Activated T-helper 17 cell treated with anti-CD3 and anti-CD28 coated beads, Interleukin-2, amount 50 U/mL, for 72 hours (primary cell): ENCODE data around the gene PMEL. TPM values are rescaled to one million over a fixed set of nuclear protein-coding genes. Genes with fewer than 3 reads are reported as not detected.

ENCODE experiments used
- ATAC-seq: fragments of 150-1000 bp; cut with Tn5 transposase; replicated peaks from 2 replicates; pipeline ENCODE4 v1.10.0; 2021; ENCODE audit warnings: mild to moderate bottlenecking, moderate library complexity
- H3K27ac Mint-ChIP-seq: one replicate; pipeline ENCODE4 v1.8.0; 2022; ENCODE audit warnings: mixed read lengths
- H3K27me3 Mint-ChIP-seq: one replicate; pipeline ENCODE4 v1.8.0; 2022; ENCODE audit warnings: mixed read lengths
- H3K36me3 Mint-ChIP-seq: one replicate; pipeline ENCODE4 v1.8.0; 2022; ENCODE audit warnings: low read depth, mild to moderate bottlenecking, mixed read lengths
- H3K4me1 Mint-ChIP-seq: one replicate; pipeline ENCODE4 v1.8.0; 2022; ENCODE audit warnings: mixed read lengths
- H3K4me3 Mint-ChIP-seq: one replicate; pipeline ENCODE4 v1.8.0; 2022; ENCODE audit warnings: mild to moderate bottlenecking, mixed read lengths
- H3K9me3 Mint-ChIP-seq: one replicate; pipeline ENCODE4 v1.8.0; 2022; ENCODE audit warnings: mixed read lengths
- total RNA-seq, 2 donors: library from RNA; stranded (reverse); gene quantifications; one replicate each; pipeline ENCODE4 v1.2.3, GENCODE V29; 2022

Gene PMEL
- total RNA-seq, 2 donors from 2014 or later: 0.30 to 2.5 TPM

- peaks cover 66% of the 10 kb centered on the region for H3K4me1 Mint-ChIP-seq
- no peaks in the 10 kb centered on the region for H3K27me3 Mint-ChIP-seq
- peak overlapping the region; percentile 37 for H3K27ac Mint-ChIP-seq
- no peak for ATAC-seq
- H3K9me3 Mint-ChIP-seq: no peaks in the 10 kb centered on the region
- peaks cover 100% of the 10 kb centered on the region for H3K36me3 Mint-ChIP-seq
- no peak overlapping the region for H3K4me3 Mint-ChIP-seq
These were observed 23.8 kb downstream of the PMEL start for GRCh38 chr12:55942055-55942454.

GRCh38 chr12:55940065-55940732 is 25.6 kb downstream of the PMEL start:
- Mint-ChIP-seq H3K27me3 (no peaks in the 10 kb centered on the region), H3K4me3 (peak overlapping the region; percentile 98), H3K9me3 (no peaks in the 10 kb centered on the region), H3K36me3 (peaks cover 100% of the 10 kb centered on the region), H3K4me1 (peaks cover 69% of the 10 kb centered on the region), H3K27ac (peak overlapping the region; percentile 99)
- ATAC-seq: peak; percentile 83

GRCh38 chr12:55938826-55939501 is 26.9 kb downstream of the PMEL start:
- Mint-ChIP-seq H3K4me3 (peak overlapping the region; percentile 98), H3K9me3 (no peaks in the 10 kb centered on the region), H3K27ac (peak overlapping the region; percentile 99), H3K4me1 (peaks cover 78% of the 10 kb centered on the region), H3K36me3 (peaks cover 100% of the 10 kb centered on the region), H3K27me3 (no peaks in the 10 kb centered on the region)
- peak; percentile 42 for ATAC-seq

- H3K27ac Mint-ChIP-seq: peak overlapping the region; percentile 99
- ATAC-seq: no peak
- H3K36me3 Mint-ChIP-seq: peaks cover 100% of the 10 kb centered on the region
- no peaks in the 10 kb centered on the region for H3K27me3 Mint-ChIP-seq
- H3K4me3 Mint-ChIP-seq: peak overlapping the region; percentile 98
- H3K9me3 Mint-ChIP-seq: no peaks in the 10 kb centered on the region
- H3K4me1 Mint-ChIP-seq: peaks cover 79% of the 10 kb centered on the region
These were observed 27.9 kb downstream of the PMEL start for GRCh38 chr12:55937981-55938380.

- Mint-ChIP-seq H3K27ac (peak overlapping the region; percentile 99), H3K27me3 (no peaks in the 10 kb centered on the region), H3K9me3 (no peaks in the 10 kb centered on the region), H3K4me1 (peaks cover 68% of the 10 kb centered on the region), H3K4me3 (peak overlapping the region; percentile 98), H3K36me3 (peaks cover 100% of the 10 kb centered on the region)
- ATAC-seq: peak; percentile 43
These were observed 30.1 kb downstream of the PMEL start for GRCh38 chr12:55935738-55936151.

GRCh38 chr12:55934773-55935172 is 31.1 kb downstream of the PMEL start:
- Mint-ChIP-seq H3K4me1 (peaks cover 69% of the 10 kb centered on the region), H3K36me3 (peaks cover 91% of the 10 kb centered on the region), H3K4me3 (peak overlapping the region; percentile 98), H3K27ac (peak overlapping the region; percentile 99), H3K27me3 (no peaks in the 10 kb centered on the region), H3K9me3 (no peaks in the 10 kb centered on the region)
- no peak for ATAC-seq

- Mint-ChIP-seq H3K9me3 (no peaks in the 10 kb centered on the region), H3K36me3 (peaks cover 88% of the 10 kb centered on the region), H3K4me1 (peaks cover 70% of the 10 kb centered on the region), H3K27me3 (no peaks in the 10 kb centered on the region), H3K4me3 (peak overlapping the region; percentile 98), H3K27ac (peak overlapping the region; percentile 99)
- no peak for ATAC-seq
These were observed 31.8 kb downstream of the PMEL start for GRCh38 chr12:55933799-55934742.

- peak overlapping the region; percentile 99 for H3K27ac Mint-ChIP-seq
- ATAC-seq: no peak
- no peaks in the 10 kb centered on the region for H3K9me3 Mint-ChIP-seq
- H3K27me3 Mint-ChIP-seq: no peaks in the 10 kb centered on the region
- peaks cover 82% of the 10 kb centered on the region for H3K36me3 Mint-ChIP-seq
- H3K4me1 Mint-ChIP-seq: peaks cover 64% of the 10 kb centered on the region
- peak overlapping the region; percentile 98 for H3K4me3 Mint-ChIP-seq
These were observed 32.6 kb downstream of the PMEL start for GRCh38 chr12:55933169-55933798.

- Mint-ChIP-seq H3K27me3 (no peaks in the 10 kb centered on the region), H3K4me3 (peak overlapping the region; percentile 98), H3K27ac (peak overlapping the region; percentile 99), H3K9me3 (no peaks in the 10 kb centered on the region), H3K4me1 (peaks cover 57% of the 10 kb centered on the region), H3K36me3 (peaks cover 80% of the 10 kb centered on the region)
- no peak for ATAC-seq
These were observed 33.3 kb downstream of the PMEL start for GRCh38 chr12:55932551-55932910.

- H3K9me3 Mint-ChIP-seq: no peaks in the 10 kb centered on the region
- H3K36me3 Mint-ChIP-seq: peaks cover 79% of the 10 kb centered on the region
- H3K4me1 Mint-ChIP-seq: peaks cover 51% of the 10 kb centered on the region
- ATAC-seq: no peak
- peak overlapping the region; percentile 99 for H3K27ac Mint-ChIP-seq
- H3K4me3 Mint-ChIP-seq: peak overlapping the region; percentile 98
- H3K27me3 Mint-ChIP-seq: no peaks in the 10 kb centered on the region
These were observed 33.9 kb downstream of the PMEL start for GRCh38 chr12:55931780-55932550.

- Mint-ChIP-seq H3K4me1 (peaks cover 46% of the 10 kb centered on the region), H3K9me3 (no peaks in the 10 kb centered on the region), H3K27me3 (no peaks in the 10 kb centered on the region), H3K36me3 (peaks cover 79% of the 10 kb centered on the region), H3K27ac (peak overlapping the region; percentile 99), H3K4me3 (peak overlapping the region; percentile 98)
- no peak for ATAC-seq
These were observed 34.5 kb downstream of the PMEL start for GRCh38 chr12:55931317-55931779.

- H3K9me3 Mint-ChIP-seq: no peaks in the 10 kb centered on the region
- peak within 1 kb of the TSS; percentile 99 for H3K27ac Mint-ChIP-seq
- H3K36me3 Mint-ChIP-seq: peaks cover 77% of the 10 kb centered on the region
- peaks cover 43% of the 10 kb centered on the region for H3K4me1 Mint-ChIP-seq
- peak within 1 kb of the TSS; percentile 98 for H3K4me3 Mint-ChIP-seq
- ATAC-seq: peak; percentile 53
- no peaks in the 10 kb centered on the region for H3K27me3 Mint-ChIP-seq
These were observed 35.0 kb downstream of the PMEL start, which contains the start of gene DGKA for GRCh38 chr12:55930771-55931316. DGKA (plus strand) TSS chr12:55931162; CDS start chr12:55936504, 5,342 bp downstream.

GRCh38 chr12:55929306-55929791 is 36.5 kb downstream of the PMEL start:
- no peaks in the 10 kb centered on the region for H3K9me3 Mint-ChIP-seq
- H3K4me1 Mint-ChIP-seq: peaks cover 38% of the 10 kb centered on the region
- H3K36me3 Mint-ChIP-seq: peaks cover 73% of the 10 kb centered on the region
- H3K4me3 Mint-ChIP-seq: peak overlapping the region; percentile 98
- ATAC-seq: peak; percentile 41
- H3K27ac Mint-ChIP-seq: peak overlapping the region; percentile 99
- no peaks in the 10 kb centered on the region for H3K27me3 Mint-ChIP-seq
